Inferior parietal cortex (tissue), 1 donor: Measurements from ENCODE around the gene GYPE.
"Not testable (repeated sequence)": the region's sequence is repeated elsewhere in the genome, so short reads cannot be mapped to it uniquely, and the experiment has no call there.

Experiments used
- DNase-seq: peaks from one replicate; pipeline ENCODE4 v3.0.0-alpha.2; 2016; ENCODE audit errors: extremely low spot score

Gene GYPE

GRCh38 chr4:143870523-143871268 lies 34.7 kb downstream of the GYPE start:
- DNase-seq, result not testable (repeated sequence)

GRCh38 chr4:143869925-143870324 lies 35.4 kb downstream of the GYPE start:
- DNase-seq, result not testable (repeated sequence)

- DNase-seq, result not testable (repeated sequence)
These were observed 42.6 kb downstream of the GYPE start for GRCh38 chr4:143862716-143863115.

- DNase-seq, result no peak
These were observed 46.9 kb downstream of the GYPE start for GRCh38 chr4:143858456-143858855.

- not testable (repeated sequence) for DNase-seq
These were observed 47.7 kb downstream of the GYPE start for GRCh38 chr4:143857391-143858336.

GRCh38 chr4:143856017-143856557 lies 49.3 kb downstream of the GYPE start:
- not testable (repeated sequence) for DNase-seq

DNA sequence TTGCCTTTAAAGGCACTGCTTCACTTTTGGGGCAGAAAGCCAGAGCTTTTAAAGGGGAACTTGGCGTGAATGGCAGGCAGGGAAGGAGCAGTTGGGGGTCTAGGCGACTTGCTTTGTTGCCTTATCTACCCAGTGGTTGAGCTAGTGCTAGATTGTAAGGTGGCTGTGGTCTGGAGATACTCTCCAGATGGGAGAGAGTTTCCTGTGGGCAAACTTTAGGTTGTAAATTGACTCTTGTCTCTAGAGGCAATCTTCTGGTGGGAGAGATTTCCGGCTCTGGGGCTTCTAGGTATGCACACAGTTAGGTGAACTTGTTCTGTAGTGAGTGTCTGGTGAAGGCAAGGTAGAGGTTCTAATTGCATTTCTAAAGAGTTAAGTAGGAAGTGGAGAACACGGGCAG lies 50.7 kb downstream of the GYPE start:
- DNase-seq, result not testable (repeated sequence)

- not testable (repeated sequence) for DNase-seq
These were observed 56.1 kb downstream of the GYPE start for GRCh38 chr4:143849296-143849695.

DNA sequence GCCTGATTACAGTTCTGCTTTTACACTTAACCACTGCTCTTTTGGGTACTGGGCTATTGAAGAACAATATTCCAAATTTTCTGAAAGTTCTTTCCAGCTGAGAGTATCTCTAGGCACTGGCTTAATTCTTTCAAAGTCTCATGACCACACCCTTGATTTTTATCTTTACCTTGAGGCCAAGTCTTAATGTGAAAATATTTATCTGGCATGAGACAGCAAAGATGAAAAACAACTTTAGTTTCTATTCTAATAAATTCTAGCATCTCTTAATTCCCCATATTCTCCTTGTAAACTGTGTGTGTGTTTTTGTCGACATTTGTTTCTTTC lies 61.9 kb downstream of the GYPE start:
- not testable (repeated sequence) for DNase-seq

DNA sequence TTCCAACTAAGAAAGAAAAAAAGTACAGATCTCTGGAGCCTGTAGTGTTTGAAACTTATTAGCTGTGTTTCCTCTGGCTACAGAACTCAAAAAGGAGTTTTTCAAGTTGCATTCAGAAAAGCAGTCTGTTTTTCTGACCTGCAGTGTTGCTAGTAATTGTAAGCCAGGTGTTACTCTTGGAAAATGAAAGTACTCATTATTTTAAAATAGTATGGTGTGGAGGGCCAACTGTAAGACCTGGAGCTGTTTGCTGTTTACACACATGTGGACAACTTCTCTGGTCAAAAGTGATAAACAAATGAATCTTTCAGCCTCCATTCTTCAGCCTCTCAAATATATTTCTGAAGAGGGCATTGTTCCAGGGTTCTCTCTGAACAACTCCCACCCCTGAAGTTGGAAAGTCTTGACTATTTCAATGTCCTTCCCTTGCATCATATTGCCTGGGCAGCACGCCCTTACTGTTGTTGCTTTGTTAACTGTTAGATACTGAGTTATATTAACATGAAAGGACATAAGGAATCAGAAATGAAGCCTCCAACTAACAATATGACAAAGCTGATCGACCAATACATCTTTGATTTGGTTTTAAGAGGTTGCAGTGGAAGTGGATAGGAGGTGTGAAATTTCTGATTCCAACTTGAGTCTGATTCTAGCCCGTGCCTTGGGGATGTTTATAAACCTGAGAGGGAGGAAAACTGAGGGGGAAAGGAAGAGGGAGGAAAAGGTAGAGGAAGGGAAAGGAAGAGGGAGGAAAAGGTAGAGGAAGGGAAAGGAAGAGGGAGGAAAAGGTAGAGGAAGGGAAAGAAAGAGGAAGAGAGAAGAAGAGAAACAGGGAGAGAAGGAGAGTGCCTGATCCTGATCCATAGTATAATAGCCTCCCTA lies 62.5 kb downstream of the GYPE start:
- DNase-seq, result not testable (repeated sequence)

DNA sequence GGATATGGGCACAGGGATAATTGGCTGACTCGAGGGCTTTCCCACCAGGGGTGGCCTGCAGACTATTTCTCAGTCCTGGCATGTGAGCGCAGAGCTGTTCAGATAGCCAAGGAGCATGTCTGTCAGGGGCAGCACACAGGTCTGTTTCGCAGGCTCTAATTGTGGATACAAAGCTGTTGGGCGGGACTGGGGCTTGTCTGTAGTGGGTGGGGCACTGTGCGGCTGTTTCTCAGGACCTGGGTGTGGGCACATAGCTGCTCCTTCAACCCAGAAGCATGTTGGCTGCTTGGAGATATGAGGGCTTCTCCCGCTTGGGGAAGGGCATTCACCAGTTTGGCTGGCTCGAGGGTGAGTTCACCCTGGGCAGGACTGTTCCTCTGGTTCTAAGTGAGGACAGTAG lies 65.9 kb downstream of the GYPE start:
- DNase-seq, result not testable (repeated sequence)

- not testable (repeated sequence) for DNase-seq
These were observed 71.2 kb downstream of the GYPE start for GRCh38 chr4:143834196-143834595.

GRCh38 chr4:143833676-143834075 lies 71.7 kb downstream of the GYPE start:
- DNase-seq, result not testable (repeated sequence)

- not testable (repeated sequence) for DNase-seq
These were observed 74.8 kb downstream of the GYPE start for GRCh38 chr4:143830576-143830975.

DNA sequence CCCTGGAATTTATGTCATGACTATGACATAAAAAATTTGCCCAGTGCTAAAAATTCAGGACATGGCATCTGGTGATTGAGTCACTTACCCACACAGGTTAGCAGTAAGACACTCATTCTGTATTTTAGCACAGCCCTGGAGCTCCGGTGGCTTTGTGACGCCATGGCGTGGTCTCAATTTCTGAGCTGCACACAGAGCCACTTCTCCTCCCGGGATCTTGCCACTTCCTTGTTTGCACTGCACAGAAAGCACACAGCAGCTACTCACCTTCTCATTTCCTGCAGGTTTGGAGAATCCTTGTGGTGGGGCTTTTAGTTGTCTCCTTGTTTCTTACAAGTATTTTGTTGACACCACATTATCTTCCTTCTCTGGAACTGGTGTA lies 76.1 kb downstream of the GYPE start:
- DNase-seq, result not testable (repeated sequence)
